Measurements from ENCODE around the gene USP6NL. TPM values are rescaled to one million over a fixed set of nuclear protein-coding genes. Genes with fewer than 3 reads are reported as not detected.

The USP6NL gene
- polyA plus RNA-seq, 3 donors, result 5.5 to 7.7 (median 6.7) TPM

GRCh38 chr10:11529276-11529903, 82.1 kb downstream of the USP6NL start:
- Mint-ChIP-seq H3K4me3 (no peak overlapping the region), H3K27me3 (ENCODE audit: low read depth in 3 of 3) (peaks cover 0 to 3% (median 2%) of the 10 kb centered on the region in 3 donors), H3K36me3 (peaks cover 8 to 13% of the 10 kb centered on the region in 2 donors), H3K4me1 (peaks cover 31% of the 10 kb centered on the region), H3K9me3 (peaks cover 0 to 2% (median 0%) of the 10 kb centered on the region in 7 donors), H3K27ac (peak overlapping the region in 1 of 7 donors; percentile 12)
- intact Hi-C loops (cut with micrococcal nuclease), result loop anchor here in 1 of 2 donors (10.0 kb wide), 1 partner anchor 85 kb away; the partner anchor contains the start of gene USP6NL
- no peak overlapping the region for H3K4me3 ChIP-seq (replicated peaks in 1 of 3; ENCODE audit: low read depth in 2 of 3, low read length in 3 of 3)
- H3K79me2 ChIP-seq (ENCODE audit: insufficient read depth, low read length), result no peaks in the 10 kb centered on the region
- DNase-seq, result no peak
- TF ChIP-seq, protein P1, sequence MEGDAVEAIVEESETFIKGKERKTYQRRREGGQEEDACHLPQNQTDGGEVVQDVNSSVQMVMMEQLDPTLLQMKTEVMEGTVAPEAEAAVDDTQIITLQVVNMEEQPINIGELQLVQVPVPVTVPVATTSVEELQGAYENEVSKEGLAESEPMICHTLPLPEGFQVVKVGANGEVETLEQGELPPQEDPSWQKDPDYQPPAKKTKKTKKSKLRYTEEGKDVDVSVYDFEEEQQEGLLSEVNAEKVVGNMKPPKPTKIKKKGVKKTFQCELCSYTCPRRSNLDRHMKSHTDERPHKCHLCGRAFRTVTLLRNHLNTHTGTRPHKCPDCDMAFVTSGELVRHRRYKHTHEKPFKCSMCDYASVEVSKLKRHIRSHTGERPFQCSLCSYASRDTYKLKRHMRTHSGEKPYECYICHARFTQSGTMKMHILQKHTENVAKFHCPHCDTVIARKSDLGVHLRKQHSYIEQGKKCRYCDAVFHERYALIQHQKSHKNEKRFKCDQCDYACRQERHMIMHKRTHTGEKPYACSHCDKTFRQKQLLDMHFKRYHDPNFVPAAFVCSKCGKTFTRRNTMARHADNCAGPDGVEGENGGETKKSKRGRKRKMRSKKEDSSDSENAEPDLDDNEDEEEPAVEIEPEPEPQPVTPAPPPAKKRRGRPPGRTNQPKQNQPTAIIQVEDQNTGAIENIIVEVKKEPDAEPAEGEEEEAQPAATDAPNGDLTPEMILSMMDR (IDR thresholded peaks at IDR 0.05), result no peak
- no peaks in the 10 kb centered on the region for H3K27me3 ChIP-seq (ENCODE audit: control insufficient read depth in 2 of 2, insufficient read depth in 2 of 2, low read length in 2 of 2)
- no CpG with 5 or more reads among the region's 1 CpG for WGBS (ENCODE audit: insufficient coverage)
- peaks cover 6 to 21% of the 10 kb centered on the region in 2 donors for H3K36me3 ChIP-seq (replicated peaks in 1 of 2; ENCODE audit: control insufficient read depth in 1 of 2, insufficient read depth in 2 of 2, low read length in 2 of 2)
- no peak overlapping the region for H3K9ac ChIP-seq (ENCODE audit: insufficient read depth, low read length, poor library complexity, severe bottlenecking)
- peaks cover 13% of the 10 kb centered on the region for H4K20me1 ChIP-seq (ENCODE audit: insufficient read depth, low read length)
- H3K4me2 ChIP-seq (replicated peaks; ENCODE audit: extremely low read depth, low read length, poor library complexity, severe bottlenecking), result no peak overlapping the region
- H3K27ac ChIP-seq (ENCODE audit: low read depth in 1 of 2, low read length in 2 of 2), result no peak overlapping the region
- no peak overlapping the region for H2AFZ ChIP-seq (ENCODE audit: insufficient read depth, low read depth, low read length, poor library complexity, severe bottlenecking)
- H3K9me3 ChIP-seq (replicated peaks in 1 of 2; ENCODE audit: control insufficient read depth in 1 of 2, insufficient read depth in 1 of 2, low read length in 2 of 2), result no peaks in the 10 kb centered on the region
- peaks cover 8 to 10% of the 10 kb centered on the region in 2 donors for H3K4me1 ChIP-seq (ENCODE audit: control insufficient read depth in 1 of 2, insufficient read depth in 2 of 2, low read length in 2 of 2)

DNA sequence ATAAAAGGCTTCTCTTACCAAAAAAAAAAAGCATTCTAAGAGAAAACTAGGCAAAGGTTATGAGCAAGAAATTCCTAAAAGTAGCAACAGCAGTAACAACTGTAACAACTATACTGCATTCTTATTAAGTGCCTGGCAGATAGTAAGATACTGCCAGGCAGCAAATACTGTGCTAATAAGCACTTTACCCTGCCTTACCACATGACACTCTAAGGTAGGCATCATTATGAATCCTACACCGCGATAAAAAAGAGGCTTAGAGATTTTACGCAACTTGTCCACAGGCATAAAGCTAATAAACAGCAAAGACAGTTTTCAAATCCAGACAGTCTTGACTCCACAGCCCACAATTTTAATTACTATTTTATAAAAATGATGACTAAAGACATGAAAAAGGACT, 83.2 kb downstream of the USP6NL start:
- intact Hi-C loops (cut with micrococcal nuclease), result loop anchor here in 1 of 2 donors (10.0 kb wide), 1 partner anchor 87 kb away; the partner anchor contains the start of gene USP6NL
- peaks cover 0 to 2% (median 0%) of the 10 kb centered on the region in 7 donors for H3K9me3 Mint-ChIP-seq
- WGBS (ENCODE audit: insufficient coverage), result no CpG with 5 or more reads among the region's 3 CpGs
- TF ChIP-seq, protein P1 (IDR thresholded peaks at IDR 0.05), result no peak
- no peaks in the 10 kb centered on the region for H3K27me3 ChIP-seq (ENCODE audit: control insufficient read depth in 2 of 2, insufficient read depth in 2 of 2, low read length in 2 of 2)
- no peaks in the 10 kb centered on the region for H3K9me3 ChIP-seq (replicated peaks in 1 of 2; ENCODE audit: control insufficient read depth in 1 of 2, insufficient read depth in 1 of 2, low read length in 2 of 2)
- H3K4me1 Mint-ChIP-seq, result peaks cover 23% of the 10 kb centered on the region
- H3K36me3 ChIP-seq (replicated peaks in 1 of 2; ENCODE audit: control insufficient read depth in 1 of 2, insufficient read depth in 2 of 2, low read length in 2 of 2), result peaks cover 6 to 21% of the 10 kb centered on the region in 2 donors
- H3K27ac ChIP-seq (ENCODE audit: low read depth in 1 of 2, low read length in 2 of 2), result no peak overlapping the region
- no peaks in the 10 kb centered on the region for H3K79me2 ChIP-seq (ENCODE audit: insufficient read depth, low read length)
- no peak overlapping the region for H3K27ac Mint-ChIP-seq
- H3K4me1 ChIP-seq (ENCODE audit: control insufficient read depth in 1 of 2, insufficient read depth in 2 of 2, low read length in 2 of 2), result peaks cover 8 to 10% of the 10 kb centered on the region in 2 donors
- H3K36me3 Mint-ChIP-seq, result peaks cover 14 to 17% of the 10 kb centered on the region in 2 donors
- DNase-seq, result no peak
- no peak overlapping the region for H3K4me3 ChIP-seq (replicated peaks in 1 of 3; ENCODE audit: low read depth in 2 of 3, low read length in 3 of 3)
- H4K20me1 ChIP-seq (ENCODE audit: insufficient read depth, low read length), result peaks cover 13% of the 10 kb centered on the region
- no peak overlapping the region for H2AFZ ChIP-seq (ENCODE audit: insufficient read depth, low read depth, low read length, poor library complexity, severe bottlenecking)
- H3K9ac ChIP-seq (ENCODE audit: insufficient read depth, low read length, poor library complexity, severe bottlenecking), result no peak overlapping the region
- peak overlapping the region; percentile 14 for H3K4me2 ChIP-seq (replicated peaks; ENCODE audit: extremely low read depth, low read length, poor library complexity, severe bottlenecking)
- peaks cover 0 to 3% (median 2%) of the 10 kb centered on the region in 3 donors for H3K27me3 Mint-ChIP-seq (ENCODE audit: low read depth in 3 of 3)
- no peak overlapping the region for H3K4me3 Mint-ChIP-seq

Data from CD14-positive monocyte (primary cell).